Right lobe of liver (tissue), 6 donors: ENCODE measurements around the gene RAP1GAP2. TPM values are rescaled to one million over a fixed set of nuclear protein-coding genes. Genes with fewer than 3 reads are reported as not detected.
A peak's percentile ranks its signal among the peaks of the same experiment; 100 is the strongest.

Experiments used
- ATAC-seq, 4 donors: fragments of 200-7000 bp; cut with Tn5 transposase; one replicate each; pipeline ENCODE4 v1.9.1; 2020; ENCODE audit warnings: mild to moderate bottlenecking in 4 of 4, moderate library complexity in 4 of 4
- DNase-seq, 3 donors: peaks; one replicate each; pipeline ENCODE4 v3.0.0-alpha.2; 2020
- H3K27ac ChIP-seq, 3 donors: fragments of 200-600 bp; one replicate each; pipeline ENCODE4 v1.8.0; 2022
- H3K27me3 ChIP-seq, 2 donors: fragments of 200-600 bp; one replicate each; pipeline ENCODE4 v1.8.0; 2022
- H3K36me3 ChIP-seq, 4 donors: fragments of 200-600 bp; sonication (generic) in 1 of 4; one replicate each; pipeline versions ENCODE4 v1.5.1 to v1.8.0; 2017 to 2022; ENCODE audit warnings: control low read depth in 1 of 4
- H3K4me1 ChIP-seq, 4 donors: fragments of 200-600 bp; sonication (generic) in 1 of 4; one replicate each; pipeline versions ENCODE4 v1.5.1 to v1.8.0; 2017 to 2022; ENCODE audit warnings: control low read depth in 1 of 4
- H3K4me3 ChIP-seq, 3 donors: fragments of 200-600 bp; one replicate each; pipeline ENCODE4 v1.8.0; 2022
- H3K9me3 ChIP-seq, 4 donors: fragments of 200-600 bp; sonication (generic) in 1 of 4; one replicate each; pipeline versions ENCODE4 v1.5.1 to v1.8.0; 2017 to 2022; ENCODE audit warnings: control low read depth in 1 of 4
- CTCF ChIP-seq, 4 donors: fragments of 200-600 bp in 3 of 4; fragments of 450-650 bp in 1 of 4; IDR thresholded peaks; one replicate each; pipeline versions ENCODE4 v1.5.1 to v1.8.0; 2016 to 2022; ENCODE audit warnings: antibody characterized with exemption in 4 of 4, mild to moderate bottlenecking in 2 of 4
- POLR2A ChIP-seq: fragments of 450-650 bp; IDR thresholded peaks from one replicate; pipeline ENCODE4 v1.6.1; 2017; ENCODE audit warnings: antibody characterized with exemption, mild to moderate bottlenecking
- WGBS: methylation state at CpG from one replicate; pipeline ENCODE4 v1.1.6; 2018; ENCODE audit warnings: low coverage, low lambda C conversion rate; ENCODE audit not compliant: insufficient coverage; ENCODE audit errors: missing lambda C conversion rate; 5-methylcytosine and 5-hydroxymethylcytosine counted together
- intact Hi-C, 2 donors: fragments of 100-400 bp; cut with DNase I; formaldehyde crosslinking; loops; one replicate each; pipeline versions ENCODE4 v1.11.2 to v1.14.1; 2022
- long read RNA-seq: library from polyadenylated mRNA; unstranded; transcript quantifications from one replicate; pipeline ENCODE4 v2.0.0, GENCODE V29; 2019
- total RNA-seq, 6 experiments: library from RNA; depleted of rRNA in 2 of 6; stranded (reverse); fragments of >200 nt in 2 of 6; fragmentation: NEBNext Ultra II Directional in 3 of 6; extraction: Animal tissue kit (Norgen Biotek cat#: 25700) in 3 of 6; gene quantifications; one replicate each; pipeline versions ENCODE4 v1.1.0 to v1.2.4, GENCODE V29; 2016 to 2023
- donor health status: DM: no; HTN: yes; CAD: no.
- donor health status: DM: no; HTN: no; CAD: no.
- donor health status: DM: no; HTN: no; CAD: no.
- donor health status: DM: no; HTN: yes; CAD: no.
- donor health status: DM: no; HTN: yes; CAD: no.

The RAP1GAP2 gene
- total RNA-seq: 1 to 10 TPM; 1.0 to 3.8 (median 1.8) TPM
- long read RNA-seq: 0 reads

GRCh38 chr17:2796164-2797125 is at the start of gene RAP1GAP2:
TSS of gene RAP1GAP2 (plus strand) at chr17:2796438. CDS start at chr17:2796528, 90 bp downstream.
- TF ChIP-seq POLR2A (no peak), CTCF (IDR thresholded peaks at IDR 0.05) (no peak)
- WGBS: 55% methylated on average over 8 of the region's 39 CpGs
- Histone ChIP-seq H3K27ac (no peak within 1 kb of the TSS), H3K9me3 (no peaks in the 10 kb centered on the region), H3K4me3 (peak within 1 kb of the TSS in 1 of 3 donors; percentile 21), H3K27me3 (no peaks in the 10 kb centered on the region), H3K4me1 (no peaks in the 10 kb centered on the region), H3K36me3 (no peaks in the 10 kb centered on the region)
- peak; percentile 69 to 85 (median 70) for DNase-seq
- ATAC-seq: peak; percentile 69 to 76 (median 72)
- intact Hi-C loops: no loop called here

- intact Hi-C loops: no loop called here
- ATAC-seq (peak in 1 of 4 donors; percentile 11), DNase-seq (no peak)
- Histone ChIP-seq H3K36me3 (no peaks in the 10 kb centered on the region), H3K4me1 (peaks cover 0 to 3% (median 0%) of the 10 kb centered on the region in 4 donors), H3K27me3 (peaks cover 0 to 6% of the 10 kb centered on the region in 2 donors), H3K4me3 (no peak within 1 kb of the TSS), H3K27ac (no peak within 1 kb of the TSS), H3K9me3 (no peaks in the 10 kb centered on the region)
- 14% methylated on average over 22 of the region's 76 CpGs for WGBS
- TF ChIP-seq POLR2A: no peak
- no peak for TF ChIP-seq CTCF (IDR thresholded peaks at IDR 0.05)
Measured at GRCh38 chr17:2749058-2749783, 47.0 kb upstream of the RAP1GAP2 start, which contains the start of gene CCDC92B. TSS of gene CCDC92B (minus strand) at chr17:2749652. CDS start at chr17:2735145, 14,507 bp downstream.

GRCh38 chr17:2749784-2750181 is 46.5 kb upstream of the RAP1GAP2 start:
- WGBS: no CpG with 5 or more reads among the region's 35 CpGs
- intact Hi-C loops: no loop called here
- peaks cover 0 to 6% of the 10 kb centered on the region in 2 donors for H3K27me3 ChIP-seq

More at GRCh38 chr17:2749784-2750181, 46.5 kb upstream of the RAP1GAP2 start:
- Histone ChIP-seq H3K4me1 (peaks cover 0 to 3% (median 0%) of the 10 kb centered on the region in 4 donors), H3K9me3 (no peaks in the 10 kb centered on the region), H3K27ac (no peak overlapping the region), H3K36me3 (no peaks in the 10 kb centered on the region), H3K4me3 (no peak overlapping the region)
- peak; percentile 96 to 100 (median 98) for ATAC-seq
- DNase-seq: peak; percentile 68 to 73 (median 70)
- TF ChIP-seq POLR2A (no peak), CTCF (IDR thresholded peaks at IDR 0.05) (no peak)
